T47D (cell line): ENCODE results near the gene EPB41L4B.
A peak's percentile ranks its signal among the peaks of the same experiment; 100 is the strongest.

Source experiments
- DNase-seq, 2 experiments: peaks; one replicate each; pipeline versions ENCODE4 v3.0.0 to v3.0.0-alpha.2; 2011 to 2012; ENCODE audit warnings: low read depth in 1 of 2, low spot score in 1 of 2
- JUND ChIP-seq: IDR thresholded peaks from 2 replicates; pipeline ENCODE4 v1.6.1; 2012; ENCODE audit warnings: low read depth
- in situ Hi-C: cut with HindIII; loops from 2 replicates; pipeline ENCODE4 v1.10.0; 2016; ENCODE audit warnings: low sequenced_read_pairs, low pct_unique_long_range_greater_than_20kb

The EPB41L4B gene

GRCh38 chr9:109181284-109181683, 139.6 kb downstream of the EPB41L4B start:
- no peak for DNase-seq
- TF ChIP-seq JUND: no peak
- in situ Hi-C loops: no loop called here

- in situ Hi-C loops: no loop called here
- DNase-seq: no peak
- TF ChIP-seq JUND: no peak
These were observed 140.9 kb downstream of the EPB41L4B start for GRCh38 chr9:109179801-109180523.

- TF ChIP-seq JUND: no peak
These were observed 143.9 kb downstream of the EPB41L4B start for GRCh38 chr9:109176963-109177362.

GRCh38 chr9:109176386-109176785, 144.5 kb downstream of the EPB41L4B start:
- peak in 1 of 2 experiments; percentile 35 for DNase-seq
- TF ChIP-seq JUND: no peak
- in situ Hi-C loops: no loop called here

More at GRCh38 chr9:109176963-109177362, 143.9 kb downstream of the EPB41L4B start:
- DNase-seq: no peak
- in situ Hi-C loops: no loop called here

- DNase-seq: no peak
- in situ Hi-C loops: no loop called here
- no peak for TF ChIP-seq JUND
These were observed 147.9 kb downstream of the EPB41L4B start for GRCh38 chr9:109172935-109173334.

GRCh38 chr9:109171926-109172325, 148.9 kb downstream of the EPB41L4B start:
- no peak for TF ChIP-seq JUND
- no peak for DNase-seq
- in situ Hi-C loops: no loop called here

GRCh38 chr9:109168170-109168569, 152.7 kb downstream of the EPB41L4B start:
- no peak for DNase-seq
- in situ Hi-C loops: no loop called here
- no peak for TF ChIP-seq JUND

- no peak for TF ChIP-seq JUND
- no peak for DNase-seq
- in situ Hi-C loops: no loop called here
These were observed 153.1 kb downstream of the EPB41L4B start for GRCh38 chr9:109167716-109168115.

GRCh38 chr9:109166771-109167601, 153.9 kb downstream of the EPB41L4B start, which contains the start of gene FRRS1L:
Gene FRRS1L (minus strand): TSS chr9:109167249. CDS start chr9:109167138, 111 bp downstream.
- TF ChIP-seq JUND: no peak
- in situ Hi-C loops: no loop called here
- DNase-seq: no peak

GRCh38 chr9:109166171-109166770, 154.6 kb downstream of the EPB41L4B start:
- in situ Hi-C loops: no loop called here
- DNase-seq: no peak
- no peak for TF ChIP-seq JUND

- DNase-seq: no peak
- TF ChIP-seq JUND: no peak
- in situ Hi-C loops: no loop called here
These were observed 156.8 kb downstream of the EPB41L4B start for GRCh38 chr9:109164042-109164441.

GRCh38 chr9:109163194-109163593, 157.7 kb downstream of the EPB41L4B start:
- in situ Hi-C loops: no loop called here
- no peak for DNase-seq
- TF ChIP-seq JUND: no peak

- DNase-seq: no peak
- in situ Hi-C loops: no loop called here
- TF ChIP-seq JUND: no peak
These were observed 158.2 kb downstream of the EPB41L4B start for GRCh38 chr9:109162677-109163076.
